GM06990 (cell line): ENCODE data around the gene CSH2.
A peak's percentile ranks its signal among the peaks of the same experiment; 100 is the strongest.
"Not testable (repeated sequence)": the region's sequence is repeated elsewhere in the genome, so short reads cannot be mapped to it uniquely, and the experiment has no call there.

Source experiments
- DNase-seq: peaks from one replicate; pipeline ENCODE4 v3.0.0-alpha.2; 2011; ENCODE audit not compliant: insufficient read length; ENCODE audit errors: extremely low read depth
- H3K27me3 ChIP-seq: replicated peaks from 2 replicates; pipeline ENCODE4 v1.6.0; 2011; ENCODE audit warnings: low read length; ENCODE audit not compliant: control insufficient read depth, insufficient read depth
- H3K36me3 ChIP-seq: 2 replicates; pipeline ENCODE4 v1.5.1; 2011; ENCODE audit warnings: low read length; ENCODE audit not compliant: control insufficient read depth, insufficient read depth
- H3K4me3 ChIP-seq: replicated peaks from 2 replicates; pipeline ENCODE4 v1.5.1; 2011; ENCODE audit warnings: low read depth, mild to moderate bottlenecking, control low read depth, low read length
- CTCF ChIP-seq: IDR thresholded peaks from 2 replicates; pipeline ENCODE4 v1.5.1; 2011; ENCODE audit warnings: low read length, control low read depth, mild to moderate bottlenecking, inconsistent platforms; ENCODE audit not compliant: insufficient read depth, poor library complexity, severe bottlenecking

The CSH2 gene

DNA sequence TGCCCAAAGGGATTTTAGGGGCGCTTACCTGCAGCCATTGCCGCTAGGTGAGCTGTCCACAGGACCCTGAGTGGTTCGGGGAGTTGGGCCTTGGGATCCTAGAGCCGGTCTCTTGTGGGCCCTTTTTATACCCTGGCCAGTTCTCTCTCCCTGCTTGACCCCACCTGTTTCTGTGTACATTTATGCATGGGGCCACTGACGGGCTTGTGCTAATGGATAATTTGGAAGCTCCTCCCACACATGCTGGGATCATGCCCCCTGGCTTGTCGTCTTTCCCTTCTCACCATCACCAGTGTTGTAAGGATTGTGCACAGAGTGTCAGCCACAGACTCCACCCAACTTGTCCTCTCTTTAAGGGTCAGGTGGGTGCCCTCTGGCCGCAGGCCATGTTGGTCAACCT, at the start of gene CSH2:
TSS of gene CSH2 (minus strand) at position 101 of the 400 bp plus-strand sequence. CDS start at position 38, 63 bp downstream.
- not testable (repeated sequence) for H3K36me3 ChIP-seq, H3K27me3 ChIP-seq, DNase-seq, H3K4me3 ChIP-seq

- not testable (repeated sequence) for DNase-seq, H3K27me3 ChIP-seq
Observed at GRCh38 chr17:63922402-63922801, 48.9 kb upstream of the CSH2 start.

DNA sequence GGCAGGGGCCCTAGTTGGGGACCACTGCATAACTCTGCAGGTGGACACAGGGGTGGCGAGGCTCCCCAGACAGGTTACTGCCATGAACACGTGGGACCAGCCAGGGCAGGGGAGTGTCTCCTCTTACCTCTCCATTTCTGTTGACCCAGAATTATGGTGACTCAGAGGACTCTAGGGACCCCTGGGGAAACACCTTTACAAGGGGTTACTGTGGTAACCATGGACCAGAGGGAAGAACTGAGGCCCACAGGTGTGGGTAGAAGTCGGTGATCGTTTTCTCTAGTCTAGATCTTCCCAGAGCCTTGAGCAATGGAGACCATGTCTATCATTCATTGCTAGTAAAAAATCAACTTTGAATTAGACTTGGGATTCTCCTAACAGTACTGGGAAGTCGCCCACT, 47.3 kb upstream of the CSH2 start:
- not testable (repeated sequence) for H3K36me3 ChIP-seq, H3K4me3 ChIP-seq, DNase-seq, H3K27me3 ChIP-seq

More at GRCh38 chr17:63922402-63922801, 48.9 kb upstream of the CSH2 start:
- not testable (repeated sequence) for H3K36me3 ChIP-seq, H3K4me3 ChIP-seq

- not testable (repeated sequence) for H3K4me3 ChIP-seq, H3K36me3 ChIP-seq, DNase-seq
Observed at GRCh38 chr17:63920050-63920449, 46.6 kb upstream of the CSH2 start.

DNA sequence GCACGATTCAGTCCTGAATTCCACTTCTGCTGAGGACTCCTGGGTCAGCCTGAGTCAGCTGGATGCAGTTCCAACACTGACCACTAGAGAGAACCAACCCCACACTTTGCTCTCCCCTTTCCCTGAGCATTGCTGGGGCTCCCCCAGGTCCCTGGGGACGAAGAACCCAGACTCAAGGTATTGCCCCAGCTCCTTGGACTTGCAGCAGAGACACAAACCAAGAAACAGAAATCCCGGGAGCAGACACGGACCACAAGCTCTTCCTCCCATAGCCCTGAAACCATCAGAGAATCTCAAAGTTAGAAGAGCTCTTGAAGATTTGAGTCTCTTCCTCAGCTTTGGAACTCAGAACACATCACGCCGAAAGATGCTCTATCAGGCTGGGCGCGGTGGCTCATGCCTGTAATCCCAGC, 45.8 kb upstream of the CSH2 start:
- TF ChIP-seq CTCF = peak; percentile 89
- Histone ChIP-seq H3K4me3 (no peak overlapping the region), H3K27me3 (no peaks in the 10 kb centered on the region), H3K36me3 (no peaks in the 10 kb centered on the region)
- DNase-seq = peak; percentile 48

More at GRCh38 chr17:63920050-63920449, 46.6 kb upstream of the CSH2 start:
- H3K27me3 ChIP-seq = not testable (repeated sequence)

DNA sequence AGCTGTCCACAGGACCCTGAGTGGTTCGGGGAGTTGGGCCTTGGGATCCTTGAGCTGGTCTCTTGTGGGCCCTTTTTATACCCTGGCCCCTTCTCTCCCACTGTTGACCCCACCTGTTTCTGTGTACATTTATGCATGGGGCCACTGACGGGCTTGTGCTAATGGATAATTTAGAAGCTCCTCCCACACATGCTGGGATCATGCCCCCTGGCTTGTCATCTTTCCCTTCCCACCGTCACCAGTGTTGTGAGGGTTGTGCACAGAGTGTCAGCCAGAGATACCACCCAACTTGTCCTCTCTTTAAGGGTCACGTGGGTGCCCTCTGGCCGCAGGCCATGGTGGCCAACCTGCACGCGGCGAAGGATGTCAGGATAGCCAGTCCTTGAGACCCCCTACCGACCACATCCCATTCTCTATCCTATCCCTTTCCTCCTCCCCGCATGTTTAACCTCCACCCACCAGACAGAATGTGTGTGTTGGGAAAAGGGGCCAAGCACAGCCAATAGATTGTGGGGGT, 45.4 kb upstream of the CSH2 start, which contains the start of gene GH1:
TSS of gene GH1 (minus strand) at position 51 of the 517 bp plus-strand sequence. CDS start 63 bp downstream, outside the sequence.
- DNase-seq, H3K36me3 ChIP-seq, H3K4me3 ChIP-seq, H3K27me3 ChIP-seq: not testable (repeated sequence)

- Histone ChIP-seq H3K36me3 (no peaks in the 10 kb centered on the region), H3K4me3 (no peak overlapping the region), H3K27me3 (no peaks in the 10 kb centered on the region)
- no peak for TF ChIP-seq CTCF
- no peak for DNase-seq
Observed at GRCh38 chr17:63918305-63918704, 44.8 kb upstream of the CSH2 start.

- no peak for DNase-seq
- no peak overlapping the region for H3K4me3 ChIP-seq
- TF ChIP-seq CTCF = no peak
- no peaks in the 10 kb centered on the region for H3K36me3 ChIP-seq
- no peaks in the 10 kb centered on the region for H3K27me3 ChIP-seq
Observed at GRCh38 chr17:63917646-63918045, 44.2 kb upstream of the CSH2 start.

DNA sequence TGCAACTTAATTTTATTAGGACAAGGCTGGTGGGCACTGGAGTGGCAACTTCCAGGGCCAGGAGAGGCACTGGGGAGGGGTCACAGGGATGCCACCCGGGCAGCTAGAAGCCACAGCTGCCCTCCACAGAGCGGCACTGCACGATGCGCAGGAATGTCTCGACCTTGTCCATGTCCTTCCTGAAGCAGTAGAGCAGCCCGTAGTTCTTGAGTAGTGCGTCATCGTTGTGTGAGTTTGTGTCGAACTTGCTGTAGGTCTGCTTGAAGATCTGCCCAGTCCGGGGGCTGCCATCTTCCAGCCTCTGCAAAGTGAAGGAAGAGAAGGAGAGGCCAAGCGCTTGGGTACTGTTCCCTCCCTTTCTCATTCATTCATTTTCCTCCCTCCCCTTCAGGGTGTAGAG, 43.7 kb upstream of the CSH2 start:
- DNase-seq, H3K27me3 ChIP-seq, H3K36me3 ChIP-seq, H3K4me3 ChIP-seq: not testable (repeated sequence)
